Measurements from ENCODE around the gene OSGEP. TPM values are rescaled to one million over a fixed set of nuclear protein-coding genes. Genes with fewer than 3 reads are reported as not detected.

The OSGEP gene
- 10 to 100 TPM; 43.3 to 58.6 TPM for total RNA-seq

- H3K9me3 Mint-ChIP-seq, result no peaks in the 10 kb centered on the region
- ATAC-seq, result peak; percentile 84 to 88
- no peak within 1 kb of the TSS for H3K27ac Mint-ChIP-seq
- H3K36me3 Mint-ChIP-seq, result peaks cover 12 to 25% of the 10 kb centered on the region in 2 donors
- peak; percentile 95 to 96 for DNase-seq (ENCODE audit: low spot score in 2 of 2)
Observed at GRCh38 chr14:20454516-20455354, at the start of gene OSGEP, which contains the start of gene APEX1. OSGEP (minus strand) TSS chr14:20454812; CDS start chr14:20454683, 129 bp downstream. APEX1 (plus strand) TSS chr14:20455226; CDS start chr14:20455646, 420 bp downstream.

- H3K27ac Mint-ChIP-seq, result no peak overlapping the region
- no peaks in the 10 kb centered on the region for H3K36me3 Mint-ChIP-seq
- DNase-seq (ENCODE audit: low spot score in 2 of 2) (no peak), ATAC-seq (no peak)
- no peaks in the 10 kb centered on the region for H3K9me3 Mint-ChIP-seq
Observed at GRCh38 chr14:20503898-20504297, 49.3 kb upstream of the OSGEP start.

DNA sequence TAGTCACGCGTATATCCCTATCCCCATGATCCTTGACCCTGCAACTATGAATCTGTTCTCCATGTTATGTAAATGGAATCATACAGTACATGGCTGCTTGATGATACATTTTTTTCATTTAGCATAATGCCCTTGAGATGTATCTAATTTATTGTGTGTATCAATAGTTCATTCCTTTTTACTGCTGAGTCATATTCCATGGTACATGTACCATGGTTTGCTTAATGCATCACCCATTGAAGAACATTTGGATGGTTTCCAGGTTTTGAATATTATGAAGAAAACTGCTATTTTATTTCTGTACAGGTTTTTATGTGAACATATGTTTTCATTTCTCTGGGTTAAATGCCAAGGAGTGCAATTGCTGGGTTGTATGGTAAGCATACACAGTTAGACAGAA lies 46.7 kb upstream of the OSGEP start:
- Mint-ChIP-seq H3K27ac (no peak overlapping the region), H3K36me3 (no peaks in the 10 kb centered on the region), H3K9me3 (no peaks in the 10 kb centered on the region)
- DNase-seq (ENCODE audit: low spot score in 2 of 2), result no peak
- no peak for ATAC-seq

GRCh38 chr14:20499881-20500280 lies 45.3 kb upstream of the OSGEP start:
- no peak overlapping the region for H3K27ac Mint-ChIP-seq
- no peak for ATAC-seq
- peaks cover 0 to 6% of the 10 kb centered on the region in 2 donors for H3K9me3 Mint-ChIP-seq

GRCh38 chr14:20499108-20499507 lies 44.5 kb upstream of the OSGEP start:
- H3K27ac Mint-ChIP-seq, result peak overlapping the region in 1 of 2 donors; percentile 7
- peak in 1 of 2 donors; percentile 58 for ATAC-seq

More at GRCh38 chr14:20499881-20500280, 45.3 kb upstream of the OSGEP start:
- peaks cover 0 to 7% of the 10 kb centered on the region in 2 donors for H3K36me3 Mint-ChIP-seq
- DNase-seq (ENCODE audit: low spot score in 2 of 2), result no peak

DNA sequence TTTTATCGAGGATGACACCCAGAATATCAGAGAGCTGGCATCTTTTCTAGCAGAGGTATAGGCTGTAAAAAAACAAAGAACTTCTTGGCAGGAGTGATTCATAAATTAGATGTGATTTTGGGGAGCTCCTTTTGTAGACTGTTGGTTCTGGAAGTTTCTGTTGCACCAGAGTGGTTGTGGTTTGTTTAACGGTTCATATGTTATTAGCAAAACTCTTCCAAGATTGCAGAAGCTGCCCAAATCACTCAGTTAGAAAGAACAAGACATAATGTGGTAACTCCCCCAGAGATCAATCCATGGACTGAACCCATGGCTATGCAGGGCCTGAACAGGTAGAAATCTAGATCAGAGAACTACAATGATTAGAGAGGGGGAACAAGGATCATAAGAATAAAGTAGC lies 44.0 kb upstream of the OSGEP start:
- peak overlapping the region; percentile 7 to 57 for H3K27ac Mint-ChIP-seq

More at GRCh38 chr14:20499108-20499507, 44.5 kb upstream of the OSGEP start:
- Mint-ChIP-seq H3K36me3 (peaks cover 0 to 7% of the 10 kb centered on the region in 2 donors), H3K9me3 (peaks cover 0 to 6% of the 10 kb centered on the region in 2 donors)
- DNase-seq (ENCODE audit: low spot score in 2 of 2), result no peak

GRCh38 chr14:20494935-20495766 lies 40.5 kb upstream of the OSGEP start:
- peak; percentile 74 to 94 for ATAC-seq

More for the DNA sequence above, 44.0 kb upstream of the OSGEP start:
- Mint-ChIP-seq H3K36me3 (peaks cover 0 to 7% of the 10 kb centered on the region in 2 donors), H3K9me3 (peaks cover 0 to 6% of the 10 kb centered on the region in 2 donors)
- ATAC-seq, result peak in 1 of 2 donors; percentile 42
- DNase-seq (ENCODE audit: low spot score in 2 of 2), result no peak

DNA sequence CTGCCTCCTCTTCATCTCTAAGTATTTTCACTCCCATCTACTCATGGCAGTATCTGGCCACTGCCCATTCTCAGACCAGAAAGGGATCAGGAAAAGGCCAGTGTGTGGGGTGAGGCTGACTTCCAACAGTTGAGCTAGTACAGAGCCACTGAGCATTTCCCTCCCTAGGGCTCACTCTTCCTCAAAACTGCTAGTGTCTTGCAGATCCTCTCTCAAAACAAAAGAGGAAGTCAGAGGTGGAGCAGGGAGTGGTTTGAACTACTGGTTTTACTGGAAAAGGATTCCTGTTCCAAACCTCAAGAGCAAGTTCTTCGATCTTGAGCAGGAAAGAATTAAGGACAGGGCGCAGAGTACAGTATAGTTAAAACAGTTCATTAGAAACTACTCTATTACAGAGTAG lies 39.0 kb upstream of the OSGEP start:
- no peak for ATAC-seq
- Mint-ChIP-seq H3K27ac (no peak overlapping the region), H3K36me3 (peaks cover 0 to 7% of the 10 kb centered on the region in 2 donors), H3K9me3 (peaks cover 4 to 6% of the 10 kb centered on the region in 2 donors)
- DNase-seq (ENCODE audit: low spot score in 2 of 2), result no peak

More at GRCh38 chr14:20494935-20495766, 40.5 kb upstream of the OSGEP start:
- peak overlapping the region in 1 of 2 donors; percentile 50 for H3K27ac Mint-ChIP-seq
- peaks cover 4 to 6% of the 10 kb centered on the region in 2 donors for H3K9me3 Mint-ChIP-seq
- DNase-seq (ENCODE audit: low spot score in 2 of 2), result no peak
- H3K36me3 Mint-ChIP-seq, result peaks cover 0 to 7% of the 10 kb centered on the region in 2 donors

GRCh38 chr14:20492486-20492885 lies 37.9 kb upstream of the OSGEP start:
- Mint-ChIP-seq H3K36me3 (peaks cover 0 to 7% of the 10 kb centered on the region in 2 donors), H3K9me3 (peaks cover 4 to 6% of the 10 kb centered on the region in 2 donors), H3K27ac (no peak overlapping the region)
- no peak for ATAC-seq
- DNase-seq (ENCODE audit: low spot score in 2 of 2), result no peak

DNA sequence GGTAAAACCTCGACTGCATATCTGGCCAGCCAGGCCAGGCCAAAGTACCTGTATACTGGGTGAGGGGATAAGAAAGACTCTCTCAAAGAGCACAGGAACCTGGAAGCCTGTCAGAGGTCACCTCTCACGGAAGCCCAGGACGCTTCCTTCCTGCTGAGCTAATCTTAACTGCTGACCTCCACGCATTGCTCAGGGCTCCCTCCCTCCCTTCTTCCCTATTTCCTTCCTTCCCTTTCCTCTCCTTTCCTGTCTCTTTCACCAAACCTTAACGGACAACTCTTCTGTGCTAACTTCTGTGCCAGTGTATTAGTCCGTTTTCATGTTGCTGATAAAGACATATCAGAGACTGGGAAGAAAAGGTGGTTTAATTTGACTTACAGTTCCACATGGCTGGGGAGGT lies 36.0 kb upstream of the OSGEP start:
- H3K36me3 Mint-ChIP-seq, result no peaks in the 10 kb centered on the region
- DNase-seq (ENCODE audit: low spot score in 2 of 2), result no peak

DNA sequence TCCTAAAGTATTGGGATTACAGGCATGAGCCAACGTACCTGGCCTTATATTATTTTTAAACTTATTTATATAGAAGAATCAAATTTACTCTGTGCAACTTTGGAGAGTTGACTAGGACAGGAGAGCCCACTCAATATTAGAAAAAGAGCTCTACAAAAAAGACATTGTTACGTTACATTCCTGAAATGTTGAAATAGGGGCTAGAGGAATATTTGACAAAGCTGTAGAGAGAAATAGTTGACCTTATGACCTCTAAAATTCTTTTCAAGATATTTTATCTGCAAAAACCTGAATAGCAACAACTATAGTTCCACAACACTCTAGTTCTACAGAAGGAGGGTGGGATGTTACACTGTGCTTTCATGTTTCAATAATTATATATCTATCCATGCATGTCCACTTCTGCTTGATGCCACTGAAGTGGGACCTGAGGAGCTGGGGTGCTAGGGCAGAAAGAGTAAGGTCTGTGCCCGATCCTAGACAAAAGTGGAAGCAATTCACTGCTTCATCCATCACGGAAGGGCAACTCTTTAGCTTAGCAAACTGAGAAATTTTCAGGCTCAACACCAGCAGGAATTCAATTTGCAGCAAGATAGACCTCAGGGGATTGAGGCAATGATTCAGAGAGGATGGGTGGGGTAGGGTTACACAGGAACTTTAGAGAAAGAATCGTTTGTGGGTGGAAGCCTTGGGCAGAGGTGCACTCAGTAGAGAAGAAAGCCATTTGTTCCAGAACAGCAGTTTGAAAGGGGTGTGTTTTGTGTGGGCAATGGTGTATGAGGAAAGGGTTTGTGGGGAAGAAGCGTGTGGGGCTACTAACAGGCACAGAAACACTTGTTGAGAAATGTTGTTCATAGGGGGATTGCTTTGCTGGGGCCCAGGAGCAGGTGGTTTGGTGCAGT lies 34.7 kb upstream of the OSGEP start:
- Mint-ChIP-seq H3K9me3 (peaks cover 4 to 5% of the 10 kb centered on the region in 2 donors), H3K27ac (peak overlapping the region in 1 of 2 donors; percentile 58), H3K36me3 (no peaks in the 10 kb centered on the region)
- DNase-seq (ENCODE audit: low spot score in 2 of 2), result no peak
- peak; percentile 26 to 63 for ATAC-seq

More for the DNA sequence above, 36.0 kb upstream of the OSGEP start:
- no peak for ATAC-seq
- Mint-ChIP-seq H3K9me3 (peaks cover under 1 to 4% of the 10 kb centered on the region in 2 donors), H3K27ac (peak overlapping the region in 1 of 2 donors; percentile 58)

- H3K9me3 Mint-ChIP-seq, result peaks cover 4 to 5% of the 10 kb centered on the region in 2 donors
- DNase-seq (ENCODE audit: low spot score in 2 of 2) (no peak), ATAC-seq (no peak)
- H3K27ac Mint-ChIP-seq, result peak overlapping the region in 1 of 2 donors; percentile 33
- H3K36me3 Mint-ChIP-seq, result no peaks in the 10 kb centered on the region
Observed at GRCh38 chr14:20487396-20487725, 32.7 kb upstream of the OSGEP start.

GRCh38 chr14:20486684-20487395 lies 32.2 kb upstream of the OSGEP start:
- Mint-ChIP-seq H3K36me3 (no peaks in the 10 kb centered on the region), H3K27ac (peak overlapping the region in 1 of 2 donors; percentile 33), H3K9me3 (peaks cover 4 to 5% of the 10 kb centered on the region in 2 donors)
- ATAC-seq (no peak), DNase-seq (ENCODE audit: low spot score in 2 of 2) (no peak)

- ATAC-seq (no peak), DNase-seq (ENCODE audit: low spot score in 2 of 2) (no peak)
- H3K36me3 Mint-ChIP-seq, result no peaks in the 10 kb centered on the region
- no peak overlapping the region for H3K27ac Mint-ChIP-seq
- H3K9me3 Mint-ChIP-seq, result peaks cover 4 to 5% of the 10 kb centered on the region in 2 donors
Observed at GRCh38 chr14:20485900-20486299, 31.3 kb upstream of the OSGEP start.

GRCh38 chr14:20482382-20482781 lies 27.8 kb upstream of the OSGEP start:
- ATAC-seq, result no peak
- Mint-ChIP-seq H3K36me3 (peaks cover 3 to 18% of the 10 kb centered on the region in 2 donors), H3K9me3 (peaks cover 0 to 5% of the 10 kb centered on the region in 2 donors), H3K27ac (no peak overlapping the region)
- DNase-seq (ENCODE audit: low spot score in 2 of 2), result no peak
